HepG2 (cell line): Measurements from ENCODE around the gene GABRR2. TPM values are rescaled to one million over a fixed set of nuclear protein-coding genes. Genes with fewer than 3 reads are reported as not detected.
"Not testable (repeated sequence)": the region's sequence is repeated elsewhere in the genome, so short reads cannot be mapped to it uniquely, and the experiment has no call there.

Experiments
- ATAC-seq: fragments of 200-7000 bp; cut with Tn5 transposase; 3 replicates; pipeline ENCODE4 v1.9.1; 2020; ENCODE audit warnings: mild to moderate bottlenecking, moderate library complexity
- BruUV-seq: library from RNA; stranded (reverse); fragments of 400-500 nt; replicated peaks from 2 replicates; lab custom pipeline; 2021; lab: Mats Ljungman, UMichigan
- CTCF ChIA-PET: fragments of 300-600 bp; formaldehyde crosslinking; extraction: SDS; loops from one replicate; lab custom pipeline; 2021; ENCODE audit warnings: low total read pairs, inconsistent platforms, low intra/inter-chr PET ratio; lab: Yijun Ruan, JAX
- POLR2A ChIA-PET: fragments of 350-600 bp; sonication (Branson Sonifier 250); formaldehyde crosslinking; loops from one replicate; lab custom pipeline; 2020; ENCODE audit warnings: antibody characterized with exemption, inconsistent platforms; lab: Yijun Ruan, JAX
- DNase-seq: peaks from one replicate; pipeline ENCODE4 v3.0.0-alpha.2; 2015; ENCODE audit warnings: low spot score
- FAIRE-seq: peaks from 3 replicates; lab custom pipeline; 2011; peaks lifted over from hg19 to GRCh38; lab: Jason Lieb, UNC
- H2AFZ ChIP-seq: one replicate; pipeline ENCODE4 v1.6.1; 2011; ENCODE audit warnings: low read length, inconsistent platforms
- H3K27ac ChIP-seq: fragments of 300-600 bp; 3 replicates; pipeline ENCODE4 v1.8.0; 2011; ENCODE audit warnings: mixed run types, mild to moderate bottlenecking, mixed read lengths, low read length, inconsistent platforms; ENCODE audit not compliant: insufficient read depth; ENCODE audit errors: extremely low read length
- H3K27me3 ChIP-seq, 2 experiments: fragments of 200-600 bp in 1 of 2; 2 replicates in 1 of 2; 3 replicates in 1 of 2; pipeline versions ENCODE4 v1.6.0 to v1.8.0; 2011; ENCODE audit warnings: low read length in 2 of 2, mild to moderate bottlenecking in 2 of 2, moderate library complexity in 2 of 2, inconsistent platforms in 1 of 2; ENCODE audit not compliant: insufficient read depth in 2 of 2, control insufficient read depth in 1 of 2
- H3K36me3 ChIP-seq, 2 experiments: fragments of 200-600 bp in 1 of 2; replicated peaks in 1 of 2; 2 replicates in 1 of 2; 3 replicates in 1 of 2; pipeline versions ENCODE4 v1.5.1 to v1.8.0; 2011; ENCODE audit warnings: low read length in 2 of 2, inconsistent platforms in 1 of 2; ENCODE audit not compliant: insufficient read depth in 2 of 2, control insufficient read depth in 1 of 2
- H3K4me1 ChIP-seq: 2 replicates; pipeline ENCODE4 v1.5.1; 2012; ENCODE audit warnings: low read length, inconsistent platforms; ENCODE audit not compliant: insufficient read depth
- H3K4me2 ChIP-seq: 2 replicates; pipeline ENCODE4 v1.6.0; 2011; ENCODE audit warnings: low read depth, low read length, inconsistent platforms
- H3K4me3 ChIP-seq, 3 experiments: fragments of 200-600 bp in 1 of 3; sonication (generic), shearing (Covaris generic) in 1 of 3; replicated peaks in 1 of 3; 2 replicates each; pipeline ENCODE4 v1.5.1; 2011 to 2016; ENCODE audit warnings: low read length in 3 of 3, inconsistent platforms in 2 of 3, low read depth in 2 of 3, mild to moderate bottlenecking in 2 of 3, control low read depth in 1 of 3, mixed read lengths in 1 of 3; ENCODE audit not compliant: insufficient read depth in 1 of 3
- H3K79me2 ChIP-seq: one replicate; pipeline ENCODE4 v1.6.1; 2011; ENCODE audit warnings: low read length, inconsistent platforms; ENCODE audit not compliant: insufficient read depth
- H3K9ac ChIP-seq: 2 replicates; pipeline ENCODE4 v1.6.0; 2011; ENCODE audit warnings: mild to moderate bottlenecking, low read depth, low read length, inconsistent platforms; ENCODE audit not compliant: insufficient read depth
- H3K9me3 ChIP-seq: 2 replicates; pipeline ENCODE4 v1.5.1; 2012; ENCODE audit warnings: mild to moderate bottlenecking, low read length
- H4K20me1 ChIP-seq: 2 replicates; pipeline ENCODE4 v1.6.0; 2011; ENCODE audit warnings: inconsistent platforms, mild to moderate bottlenecking, low read length, moderate library complexity; ENCODE audit not compliant: insufficient read depth
- KDM5B ChIP-seq: sonication (generic); formaldehyde crosslinking; IDR thresholded peaks from 2 replicates; pipeline ENCODE4 v1.4.0; 2020; ENCODE audit warnings: missing genetic modification reagents, mild to moderate bottlenecking, borderline replicate concordance
- RAD51 ChIP-seq: fragments of 450-650 bp; IDR thresholded peaks from 2 replicates; pipeline ENCODE4 v1.6.1; 2016; ENCODE audit warnings: borderline replicate concordance
- WGBS: methylation state at CpG from one replicate; pipeline ENCODE4 v1.1.6; 2017; ENCODE audit warnings: low lambda C conversion rate; 5-methylcytosine and 5-hydroxymethylcytosine counted together
- in situ Hi-C: cut with HindIII; loops from 2 replicates; pipeline ENCODE4 v1.10.0; 2017; ENCODE audit warnings: low pct_unique_long_range_greater_than_20kb; ENCODE audit not compliant: extremely low pct_ligation_motif_present
- intact Hi-C: fragments of 100-400 bp; cut with micrococcal nuclease; formaldehyde crosslinking; loops from one replicate; pipeline ENCODE4 v1.10.0; 2022; ENCODE audit not compliant: unreplicated experiment
- polyA plus RNA-seq, 8 experiments: library from polyadenylated mRNA; depleted of rRNA in 3 of 8; stranded (reverse) in 7 of 8; unstranded in 1 of 8; fragments of >200 nt; fragmentation: Illumina TruSeq in 4 of 8; extraction: Trizol in 4 of 8; gene quantifications; 2 replicates each; pipeline versions ENCODE4 v1.2.1 to v1.2.3, GENCODE V29; 2011 to 2016; ENCODE audit warnings: low read depth in 4 of 8, missing spikeins in 1 of 8, mixed read lengths in 1 of 8; ENCODE audit not compliant: insufficient read depth in 1 of 8
- total RNA-seq, 5 experiments: library from RNA; depleted of rRNA; stranded (reverse); fragments of >200 nt; fragmentation: Illumina TruSeq; extraction: Trizol; gene quantifications; 2 replicates each; pipeline ENCODE4 v1.2.3, GENCODE V29; 2016; ENCODE audit warnings: low read depth in 1 of 5

Gene GABRR2
- total and polyA plus RNA-seq, 2 of the 13 experiments (the other 11 are each of a cell fraction or from before 2014, with no cell fraction given), result 0.13 TPM; not detected in 1

DNA sequence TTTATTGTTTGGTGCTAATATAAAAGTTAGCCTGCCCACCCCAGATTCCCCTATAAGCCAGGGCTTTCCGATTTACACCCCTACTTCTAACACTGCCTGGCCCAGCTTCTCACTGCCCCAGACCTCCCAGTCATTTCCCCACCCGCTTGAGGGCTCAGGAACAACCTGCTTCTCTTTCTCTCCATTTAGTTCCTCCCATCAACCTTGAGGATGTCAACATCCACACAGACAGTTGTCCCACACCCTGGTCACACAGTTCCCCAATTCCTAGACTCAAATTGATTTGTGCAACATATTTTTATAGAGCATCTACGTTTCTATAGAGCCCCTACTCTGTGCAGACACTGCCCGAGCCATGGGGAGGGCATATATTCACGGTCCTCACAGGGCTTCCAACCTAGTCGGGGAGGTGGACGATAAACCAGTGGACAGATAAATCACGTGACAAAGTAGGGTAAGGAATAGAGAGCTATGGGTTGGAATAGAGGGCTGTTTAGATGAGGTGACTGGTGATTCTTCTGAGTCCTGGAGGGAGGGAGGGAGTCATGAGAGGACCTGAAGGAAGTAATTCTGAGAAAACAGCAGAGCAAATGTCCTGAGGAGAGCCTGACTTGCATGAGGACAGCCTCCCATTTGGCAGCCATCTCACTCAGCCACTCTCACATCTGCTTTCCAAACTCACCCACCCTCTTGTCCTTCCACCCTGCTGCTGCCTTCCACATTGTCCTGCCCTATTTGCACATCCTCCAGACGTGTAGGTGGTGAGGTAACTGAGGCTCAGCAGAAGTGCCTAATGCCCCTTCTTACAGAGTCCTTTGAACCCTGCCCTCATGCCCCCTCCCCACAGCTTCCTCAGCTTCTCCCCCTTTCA, 6.3 kb downstream of the GABRR2 start:
- in situ Hi-C loops (no loop called here), intact Hi-C loops (no loop called here)
- WGBS, result 34% methylated on average over 8 of the region's 9 CpGs
- POLR2A ChIA-PET, result no interaction called here
- H3K4me2 ChIP-seq, result no peak overlapping the region
- H3K27me3 ChIP-seq, result 0 out of 5 replicates have a peak, but pooled peaks cover 0 to 4% of the 10 kb centered on the region in 2 experiments
- H3K4me1 ChIP-seq, result peaks cover 18% of the 10 kb centered on the region
- H3K4me3 ChIP-seq, result no peak overlapping the region
- CTCF ChIA-PET, result no interaction called here
- BruUV-seq, result no TSS peak
- H3K9ac ChIP-seq, result no peak overlapping the region
- H3K9me3 ChIP-seq, result no peaks in the 10 kb centered on the region
- no peak overlapping the region for H3K27ac ChIP-seq
- TF ChIP-seq RAD51 (peak; percentile 70; the same call in 1 of the 2 replicates), KDM5B (no peak)
- H3K79me2 ChIP-seq, result no peaks in the 10 kb centered on the region
- no peak overlapping the region for H2AFZ ChIP-seq
- no peaks in the 10 kb centered on the region for H3K36me3 ChIP-seq
- no peak for DNase-seq
- no peak for ATAC-seq
- no peak for FAIRE-seq
- H4K20me1 ChIP-seq, result no peaks in the 10 kb centered on the region

GRCh38 chr6:89304517-89304916, 10.6 kb downstream of the GABRR2 start:
- BruUV-seq, H3K27ac ChIP-seq, H3K79me2 ChIP-seq, FAIRE-seq, ATAC-seq, H2AFZ ChIP-seq, H3K4me2 ChIP-seq, intact Hi-C loops, CTCF ChIA-PET, H3K4me1 ChIP-seq, H3K4me3 ChIP-seq, POLR2A ChIA-PET, H4K20me1 ChIP-seq, H3K36me3 ChIP-seq, H3K27me3 ChIP-seq, DNase-seq, H3K9me3 ChIP-seq, H3K9ac ChIP-seq, in situ Hi-C loops: not testable (repeated sequence)
- 23% methylated on average over 3 of the region's 3 CpGs for WGBS
